SK-N-SH (cell line): ENCODE measurements around the gene CNST. TPM values are rescaled to one million over a fixed set of nuclear protein-coding genes. Genes with fewer than 3 reads are reported as not detected.

Experiments
- CTCF ChIA-PET: fragments of 300-600, 350-600 bp; formaldehyde crosslinking; extraction: SDS; loops from one replicate; lab custom pipeline; 2021; lab: Yijun Ruan, JAX
- POLR2A ChIA-PET: fragments of 350-600 bp; sonication (Branson Sonifier 250); formaldehyde crosslinking; extraction: SDS; loops from one replicate; lab custom pipeline; 2020; ENCODE audit warnings: antibody characterized with exemption, inconsistent platforms; lab: Yijun Ruan, JAX
- DNase-seq: peaks from one replicate; pipeline ENCODE4 v3.0.0; 2012
- H2AFZ ChIP-seq: fragments of 200-600 bp; sonication (generic); 2 replicates; pipeline ENCODE4 v1.8.1; 2016; ENCODE audit warnings: antibody characterized with exemption, mild to moderate bottlenecking, low read depth
- H3F3A ChIP-seq: fragments of 200-600 bp; sonication (generic); replicated peaks from 2 replicates; pipeline ENCODE3; 2016; ENCODE audit warnings: antibody characterized with exemption, mild to moderate bottlenecking; ENCODE audit not compliant: insufficient read depth
- H3K27ac ChIP-seq, 2 experiments: fragments of 200-500 bp in 1 of 2; fragments of 200-600 bp in 1 of 2; sonication (Bioruptor generic) in 1 of 2; sonication (generic), shearing (Covaris generic) in 1 of 2; 2 replicates each; pipeline versions ENCODE4 v1.5.1 to v1.6.1; 2014 to 2016; ENCODE audit warnings: low read depth in 2 of 2, inconsistent platforms in 1 of 2, low read length in 1 of 2, mild to moderate bottlenecking in 1 of 2, mixed read lengths in 1 of 2
- H3K27me3 ChIP-seq: fragments of 200-600 bp; sonication (generic), shearing (Covaris generic); 2 replicates; pipeline ENCODE4 v1.6.1; 2016; ENCODE audit warnings: mixed run types; ENCODE audit not compliant: insufficient read depth
- H3K36me3 ChIP-seq, 2 experiments: fragments of 200-500 bp in 1 of 2; fragments of 200-600 bp in 1 of 2; sonication (Bioruptor generic) in 1 of 2; sonication (generic) in 1 of 2; replicated peaks in 1 of 2; 2 replicates each; pipeline versions ENCODE3 to v1.5.1; 2014 to 2016; ENCODE audit warnings: low read length in 1 of 2, mild to moderate bottlenecking in 1 of 2; ENCODE audit not compliant: insufficient read depth in 2 of 2, control insufficient read depth in 1 of 2
- H3K4me1 ChIP-seq, 2 experiments: fragments of 200-500 bp in 1 of 2; fragments of 200-600 bp in 1 of 2; sonication (Bioruptor generic) in 1 of 2; sonication (generic), shearing (Covaris generic) in 1 of 2; 2 replicates each; pipeline versions ENCODE4 v1.5.1 to v1.6.1; 2014 to 2016; ENCODE audit warnings: low read depth in 1 of 2, low read length in 1 of 2, mixed run types in 1 of 2; ENCODE audit not compliant: insufficient read depth in 2 of 2, control insufficient read depth in 1 of 2
- H3K4me2 ChIP-seq: fragments of 200-600 bp; sonication (generic), shearing (Covaris generic); 2 replicates; pipeline ENCODE4 v1.6.1; 2017; ENCODE audit warnings: mixed run types
- H3K4me3 ChIP-seq, 2 experiments: fragments of 200-500 bp in 1 of 2; fragments of 200-600 bp in 1 of 2; sonication (Bioruptor generic) in 1 of 2; sonication (generic), shearing (Covaris generic) in 1 of 2; 2 replicates each; pipeline versions ENCODE4 v1.5.1 to v1.8.1; 2014 to 2016; ENCODE audit warnings: low read depth in 2 of 2, inconsistent platforms in 1 of 2, low read length in 1 of 2, mild to moderate bottlenecking in 1 of 2, mixed read lengths in 1 of 2, moderate library complexity in 1 of 2
- H3K79me2 ChIP-seq: fragments of 200-600 bp; sonication (generic); 2 replicates; pipeline ENCODE4 v1.8.1; 2017; ENCODE audit warnings: mild to moderate bottlenecking; ENCODE audit not compliant: insufficient read depth
- H3K9ac ChIP-seq: fragments of 200-600 bp; sonication (generic); 2 replicates; pipeline ENCODE4 v1.6.1; 2017; ENCODE audit warnings: mixed run types
- H3K9me2 ChIP-seq: fragments of 200-600 bp; sonication (generic); 2 replicates; pipeline ENCODE4 v1.6.1; 2017; ENCODE audit warnings: mixed run types
- H3K9me3 ChIP-seq: fragments of 200-600 bp; sonication (generic); 2 replicates; pipeline ENCODE4 v1.6.1; 2017; ENCODE audit warnings: mixed run types, mild to moderate bottlenecking, moderate library complexity
- H4K20me1 ChIP-seq: fragments of 200-600 bp; sonication (generic); 2 replicates; pipeline ENCODE4 v1.6.1; 2017; ENCODE audit warnings: mild to moderate bottlenecking, mixed run types; ENCODE audit not compliant: insufficient read depth
- CTCF ChIP-seq: fragments of 200-600 bp; sonication (generic); IDR thresholded peaks from 2 replicates; pipeline ENCODE4 v1.6.1; 2017; ENCODE audit warnings: antibody characterized with exemption, mild to moderate bottlenecking, moderate library complexity
- EP300 ChIP-seq, 2 experiments: IDR thresholded peaks; 2 replicates each; pipeline versions ENCODE4 v1.4.0 to v1.6.1; 2012; ENCODE audit warnings: borderline replicate concordance in 1 of 2, low read depth in 1 of 2, low read length in 1 of 2
- EZH2phosphoT487 ChIP-seq: fragments of 200-600 bp; sonication (generic); IDR thresholded peaks from 2 replicates; pipeline ENCODE4 v1.6.1; 2017; ENCODE audit warnings: low read depth, mixed run types, mild to moderate bottlenecking, antibody characterized with exemption, moderate library complexity, borderline replicate concordance
- FOSL2 ChIP-seq: IDR thresholded peaks from 2 replicates; pipeline ENCODE4 v1.4.0; 2012; ENCODE audit warnings: low read depth, mild to moderate bottlenecking, moderate library complexity, borderline replicate concordance
- FOXJ3 ChIP-seq: sonication (generic); formaldehyde crosslinking; IDR thresholded peaks from 2 replicates; pipeline ENCODE4 v1.5.1; 2020; ENCODE audit warnings: mild to moderate bottlenecking, missing genetic modification reagents
- JUND ChIP-seq: IDR thresholded peaks from 2 replicates; pipeline ENCODE4 v1.4.0; 2012
- MAX ChIP-seq: IDR thresholded peaks from 2 replicates; pipeline ENCODE4 v1.4.0; 2012; ENCODE audit warnings: low read depth
- MXI1 ChIP-seq: IDR thresholded peaks from 2 replicates; pipeline ENCODE4 v1.6.1; 2012; ENCODE audit warnings: mild to moderate bottlenecking, low read depth, low read length, improper control_type of control experiment
- NRF1 ChIP-seq: IDR thresholded peaks from 2 replicates; pipeline ENCODE4 v1.6.1; 2012; ENCODE audit warnings: low read depth, mild to moderate bottlenecking, low read length
- POLR2AphosphoS5 ChIP-seq: IDR thresholded peaks from 2 replicates; pipeline ENCODE4 v1.6.1; 2012; ENCODE audit warnings: low read depth, low read length
- RAD21 ChIP-seq: IDR thresholded peaks from 2 replicates; pipeline ENCODE4 v1.6.1; 2012; ENCODE audit warnings: mild to moderate bottlenecking, low read length
- RCOR1 ChIP-seq: fragments of 150-350 bp; IDR thresholded peaks from 2 replicates; pipeline ENCODE4 v1.6.1; 2017; ENCODE audit warnings: antibody characterized with exemption, low read length
- RXRA ChIP-seq: IDR thresholded peaks from 2 replicates; pipeline ENCODE4 v1.4.0; 2012; ENCODE audit warnings: low read depth, mild to moderate bottlenecking, borderline replicate concordance
- SIN3A ChIP-seq: IDR thresholded peaks from 2 replicates; pipeline ENCODE4 v1.6.1; 2012; ENCODE audit warnings: low read depth, mild to moderate bottlenecking, low read length, moderate library complexity, borderline replicate concordance
- SMC3 ChIP-seq: IDR thresholded peaks from 2 replicates; pipeline ENCODE4 v1.6.1; 2012; ENCODE audit warnings: low read depth, low read length, improper control_type of control experiment
- TCF12 ChIP-seq: IDR thresholded peaks from 2 replicates; pipeline ENCODE4 v1.4.0; 2012
- TEAD4 ChIP-seq: IDR thresholded peaks from 2 replicates; pipeline ENCODE4 v1.4.0; 2012; ENCODE audit warnings: mild to moderate bottlenecking, borderline replicate concordance; ENCODE audit not compliant: insufficient read depth
- ZBTB33 ChIP-seq: IDR thresholded peaks from 2 replicates; pipeline ENCODE4 v1.4.0; 2012; ENCODE audit warnings: low read depth, borderline replicate concordance
- WGBS: methylation state at CpG from one replicate; pipeline ENCODE4 v1.1.6; 2017; ENCODE audit warnings: low lambda C conversion rate; 5-methylcytosine and 5-hydroxymethylcytosine counted together
- polyA plus RNA-seq, 3 experiments: library from polyadenylated mRNA; depleted of rRNA; stranded (reverse); fragments of >200 nt; gene quantifications; 2 replicates each; pipeline ENCODE4 v1.2.3, GENCODE V29; 2012

The CNST gene
- polyA plus RNA-seq, 1 of the 3 experiments (the other 2 are of a cell fraction) = 21.7 TPM

GRCh38 chr1:246573491-246573890 is 7.2 kb downstream of the CNST start:
- H3K27me3 ChIP-seq = no peaks in the 10 kb centered on the region
- no peaks in the 10 kb centered on the region for H3K9me3 ChIP-seq
- ChIA-PET CTCF (no interaction called here), POLR2A (no interaction called here)
- no peak overlapping the region for H3K4me2 ChIP-seq
- H3K27ac ChIP-seq = no peak overlapping the region
- no peak for DNase-seq
- no peak overlapping the region for H3K9ac ChIP-seq
- H2AFZ ChIP-seq = no peak overlapping the region
- H3F3A ChIP-seq = peaks cover 3% of the 10 kb centered on the region
- no peak overlapping the region for H3K4me3 ChIP-seq
- H3K36me3 ChIP-seq = peaks cover 0 to 8% of the 10 kb centered on the region in 2 experiments
- peaks cover 98% of the 10 kb centered on the region for H3K79me2 ChIP-seq
- peaks cover 5 to 24% of the 10 kb centered on the region in 2 experiments; a peak in 3 of 4 replicates for H3K4me1 ChIP-seq
- no peak for TF ChIP-seq RXRA
- no peak for TF ChIP-seq NRF1
- TF ChIP-seq RAD21 = no peak
- no peak for TF ChIP-seq ZBTB33
- no peak for TF ChIP-seq CTCF
- TF ChIP-seq MAX = no peak
- no peak for TF ChIP-seq EP300 (IDR thresholded peaks at IDR 0.05; ENCODE audit: borderline replicate concordance in 1 of 2, low read depth in 1 of 2, low read length in 1 of 2)
- no peak for TF ChIP-seq TEAD4
- TF ChIP-seq JUND = no peak
- TF ChIP-seq SMC3 = no peak
- TF ChIP-seq EZH2phosphoT487 = no peak
- TF ChIP-seq FOXJ3 = no peak
- TF ChIP-seq, all 33 proteins: peak for 0
- no peaks in the 10 kb centered on the region for H3K9me2 ChIP-seq
- H4K20me1 ChIP-seq = no peaks in the 10 kb centered on the region
- 91% methylated on average over 6 of the region's 6 CpGs for WGBS

GRCh38 chr1:246576709-246577032 is 10.4 kb downstream of the CNST start:
- Histone ChIP-seq H3F3A (peaks cover 3% of the 10 kb centered on the region), H3K4me3 (no peak overlapping the region), H3K9me2 (no peaks in the 10 kb centered on the region), H3K27ac (no peak overlapping the region), H3K9ac (no peak overlapping the region), H2AFZ (no peak overlapping the region), H3K36me3 (no peaks in the 10 kb centered on the region), H3K4me1 (peaks cover 7 to 26% of the 10 kb centered on the region in 2 experiments; a peak in 3 of 4 replicates), H3K4me2 (no peak overlapping the region), H4K20me1 (no peaks in the 10 kb centered on the region), H3K79me2 (peaks cover 98% of the 10 kb centered on the region), H3K9me3 (no peaks in the 10 kb centered on the region), H3K27me3 (no peaks in the 10 kb centered on the region)
- TF ChIP-seq RXRA = no peak
- TF ChIP-seq TCF12 = no peak
- no peak for TF ChIP-seq NRF1
- TF ChIP-seq RCOR1 = no peak
- no peak for TF ChIP-seq SMC3
- no peak for TF ChIP-seq POLR2AphosphoS5
- no peak for TF ChIP-seq SIN3A
- TF ChIP-seq MXI1 = no peak
- no peak for TF ChIP-seq CTCF
- TF ChIP-seq RAD21 = no peak
- no peak for TF ChIP-seq FOSL2
- ChIA-PET CTCF (interaction anchor here (0.9 kb wide), 1 partner anchor 15 kb away, joined by 3 read pairs; no protein-coding TSS in a partner anchor), POLR2A (no interaction called here)
- WGBS = 94% methylated on average over 3 of the region's 3 CpGs
- DNase-seq = no peak
